ENCODE measurements around the gene TMEM250. TPM values are rescaled to one million over a fixed set of nuclear protein-coding genes. Genes with fewer than 3 reads are reported as not detected.

TMEM250 gene
- polyA plus RNA-seq, 1 of the 3 experiments (the other 2 are of a cell fraction), result 25.9 TPM

GRCh38 chr9:136146126-136147037 lies 27.7 kb upstream of the TMEM250 start:
- Histone ChIP-seq H3K4me3 (ENCODE audit: low read depth in 2 of 2, low read length in 1 of 2) (no peak overlapping the region), H3K27me3 (ENCODE audit: insufficient read depth) (peaks cover 27% of the 10 kb centered on the region; the same call in 1 of the 2 replicates), H3K4me1 (ENCODE audit: control insufficient read depth in 1 of 2, insufficient read depth in 2 of 2, low read depth in 1 of 2, low read length in 1 of 2) (no peaks in the 10 kb centered on the region), H3K4me2 (no peak overlapping the region), H3K36me3 (replicated peaks in 1 of 2; ENCODE audit: control insufficient read depth in 1 of 2, insufficient read depth in 2 of 2, low read length in 1 of 2) (no peaks in the 10 kb centered on the region), H4K20me1 (ENCODE audit: insufficient read depth) (no peaks in the 10 kb centered on the region), H3K79me2 (ENCODE audit: insufficient read depth) (no peaks in the 10 kb centered on the region), H3K9me3 (no peaks in the 10 kb centered on the region), H3F3A (replicated peaks; ENCODE audit: insufficient read depth) (no peaks in the 10 kb centered on the region), H3K9me2 (no peaks in the 10 kb centered on the region), H3K27ac (ENCODE audit: low read depth in 2 of 2, low read length in 1 of 2) (no peak overlapping the region), H3K9ac (no peak overlapping the region), H2AFZ (ENCODE audit: low read depth) (no peak overlapping the region)
- CTCF ChIA-PET, result interaction anchor here (0.6 to 1.6 kb wide), 8 partner anchors 7 to 138 kb away, joined by 3 to 5 read pairs (median 4); no protein-coding TSS in a partner anchor
- 40% methylated on average over 17 of the region's 33 CpGs for WGBS (ENCODE audit: low lambda C conversion rate)
- POLR2A ChIA-PET, result no interaction called here
- no peak for TF ChIP-seq EZH2phosphoT487 (IDR thresholded peaks at IDR 0.05; ENCODE audit: borderline replicate concordance, low read depth)
- TF ChIP-seq YY1 (IDR thresholded peaks at IDR 0.05; ENCODE audit: low read depth), result no peak
- no peak for TF ChIP-seq SIN3A (IDR thresholded peaks at IDR 0.05; ENCODE audit: borderline replicate concordance, low read depth, low read length)
- no peak for TF ChIP-seq GATA2 (CRISPR knock-in tag; IDR thresholded peaks at IDR 0.05)
- TF ChIP-seq JUND (IDR thresholded peaks at IDR 0.05), result no peak
- no peak for TF ChIP-seq RCOR1 (IDR thresholded peaks at IDR 0.05; ENCODE audit: low read length)
- TF ChIP-seq, protein P1, sequence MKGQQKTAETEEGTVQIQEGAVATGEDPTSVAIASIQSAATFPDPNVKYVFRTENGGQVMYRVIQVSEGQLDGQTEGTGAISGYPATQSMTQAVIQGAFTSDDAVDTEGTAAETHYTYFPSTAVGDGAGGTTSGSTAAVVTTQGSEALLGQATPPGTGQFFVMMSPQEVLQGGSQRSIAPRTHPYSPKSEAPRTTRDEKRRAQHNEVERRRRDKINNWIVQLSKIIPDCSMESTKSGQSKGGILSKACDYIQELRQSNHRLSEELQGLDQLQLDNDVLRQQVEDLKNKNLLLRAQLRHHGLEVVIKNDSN (IDR thresholded peaks at IDR 0.05; ENCODE audit: borderline replicate concordance, low read depth), result no peak
- no peak for TF ChIP-seq FOSL2 (IDR thresholded peaks at IDR 0.05; ENCODE audit: borderline replicate concordance, low read depth)
- TF ChIP-seq, protein P2, sequence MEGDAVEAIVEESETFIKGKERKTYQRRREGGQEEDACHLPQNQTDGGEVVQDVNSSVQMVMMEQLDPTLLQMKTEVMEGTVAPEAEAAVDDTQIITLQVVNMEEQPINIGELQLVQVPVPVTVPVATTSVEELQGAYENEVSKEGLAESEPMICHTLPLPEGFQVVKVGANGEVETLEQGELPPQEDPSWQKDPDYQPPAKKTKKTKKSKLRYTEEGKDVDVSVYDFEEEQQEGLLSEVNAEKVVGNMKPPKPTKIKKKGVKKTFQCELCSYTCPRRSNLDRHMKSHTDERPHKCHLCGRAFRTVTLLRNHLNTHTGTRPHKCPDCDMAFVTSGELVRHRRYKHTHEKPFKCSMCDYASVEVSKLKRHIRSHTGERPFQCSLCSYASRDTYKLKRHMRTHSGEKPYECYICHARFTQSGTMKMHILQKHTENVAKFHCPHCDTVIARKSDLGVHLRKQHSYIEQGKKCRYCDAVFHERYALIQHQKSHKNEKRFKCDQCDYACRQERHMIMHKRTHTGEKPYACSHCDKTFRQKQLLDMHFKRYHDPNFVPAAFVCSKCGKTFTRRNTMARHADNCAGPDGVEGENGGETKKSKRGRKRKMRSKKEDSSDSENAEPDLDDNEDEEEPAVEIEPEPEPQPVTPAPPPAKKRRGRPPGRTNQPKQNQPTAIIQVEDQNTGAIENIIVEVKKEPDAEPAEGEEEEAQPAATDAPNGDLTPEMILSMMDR (IDR thresholded peaks at IDR 0.05), result no peak
- TF ChIP-seq, protein P3, sequence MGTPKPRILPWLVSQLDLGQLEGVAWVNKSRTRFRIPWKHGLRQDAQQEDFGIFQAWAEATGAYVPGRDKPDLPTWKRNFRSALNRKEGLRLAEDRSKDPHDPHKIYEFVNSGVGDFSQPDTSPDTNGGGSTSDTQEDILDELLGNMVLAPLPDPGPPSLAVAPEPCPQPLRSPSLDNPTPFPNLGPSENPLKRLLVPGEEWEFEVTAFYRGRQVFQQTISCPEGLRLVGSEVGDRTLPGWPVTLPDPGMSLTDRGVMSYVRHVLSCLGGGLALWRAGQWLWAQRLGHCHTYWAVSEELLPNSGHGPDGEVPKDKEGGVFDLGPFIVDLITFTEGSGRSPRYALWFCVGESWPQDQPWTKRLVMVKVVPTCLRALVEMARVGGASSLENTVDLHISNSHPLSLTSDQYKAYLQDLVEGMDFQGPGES (IDR thresholded peaks at IDR 0.05; ENCODE audit: low read depth, low read length), result no peak
- no peak for TF ChIP-seq POLR2AphosphoS5 (IDR thresholded peaks at IDR 0.05; ENCODE audit: low read depth, low read length)
- TF ChIP-seq CHD2 (IDR thresholded peaks at IDR 0.05; ENCODE audit: low read length, partially characterized antibody), result no peak
- TF ChIP-seq FOXJ3 (CRISPR knock-in tag; IDR thresholded peaks at IDR 0.05), result no peak
- no peak for TF ChIP-seq TAF1 (IDR thresholded peaks at IDR 0.05; ENCODE audit: borderline replicate concordance, low read depth, low read length)
- DNase-seq, result no peak

Measured in SK-N-SH (cell line).